GM12878 (cell line): Measurements from ENCODE around the gene SLFN11. TPM values are rescaled to one million over a fixed set of nuclear protein-coding genes. Genes with fewer than 3 reads are reported as not detected.

Experiments used
- BRCA1 ChIP-seq: IDR thresholded peaks from 2 replicates; pipeline ENCODE4 v1.6.1; 2011; ENCODE audit warnings: low read depth, low read length, improper control_type of control experiment
- CHD2 ChIP-seq: IDR thresholded peaks from 2 replicates; pipeline ENCODE4 v1.6.1; 2011; ENCODE audit warnings: low read depth, low read length, improper control_type of control experiment, borderline replicate concordance
- ESRRA ChIP-seq: IDR thresholded peaks from 2 replicates; pipeline ENCODE4 v1.6.1; 2012; ENCODE audit warnings: mild to moderate bottlenecking, low read length, improper control_type of control experiment
- ETV6 ChIP-seq, 2 experiments: fragments of 450-650 bp in 1 of 2; IDR thresholded peaks in 1 of 2; conservative IDR thresholded peaks in 1 of 2; 2 replicates each; pipeline ENCODE4 v1.6.1; 2014; ENCODE audit warnings: antibody characterized with exemption in 1 of 2, borderline replicate concordance in 1 of 2, low read depth in 1 of 2, mild to moderate bottlenecking in 1 of 2, moderate library complexity in 1 of 2
- KDM1A ChIP-seq: fragments of 200-600 bp; sonication (generic); IDR thresholded peaks from 2 replicates; pipeline ENCODE4 v1.6.1; 2016; ENCODE audit warnings: borderline replicate concordance
- KLF5 ChIP-seq: fragments of 450-650 bp; IDR thresholded peaks from 2 replicates; pipeline ENCODE4 v1.6.1; 2014; ENCODE audit warnings: mild to moderate bottlenecking; ENCODE audit not compliant: partially characterized antibody
- POLR2AphosphoS2 ChIP-seq: IDR thresholded peaks from 2 replicates; pipeline ENCODE4 v1.6.1; 2011; ENCODE audit warnings: low read depth, mild to moderate bottlenecking, low read length, improper control_type of control experiment, moderate library complexity
- RELA ChIP-seq: fragments of 450-650 bp; IDR thresholded peaks from 2 replicates; pipeline ENCODE4 v1.8.0; 2014; ENCODE audit warnings: borderline replicate concordance; ENCODE audit not compliant: partially characterized antibody
- RFX5 ChIP-seq: IDR thresholded peaks from 2 replicates; pipeline ENCODE4 v1.6.1; 2011; ENCODE audit warnings: low read depth, low read length, improper control_type of control experiment
- ZNF217 ChIP-seq: fragments of 450-650 bp; IDR thresholded peaks from 2 replicates; pipeline ENCODE4 v1.6.1; 2017; ENCODE audit warnings: antibody characterized with exemption, mild to moderate bottlenecking
- ZSCAN29 ChIP-seq: fragments of 450-650 bp; IDR thresholded peaks from 2 replicates; pipeline ENCODE4 v1.6.1; 2017; ENCODE audit warnings: mild to moderate bottlenecking, moderate library complexity
- polyA plus RNA-seq, 11 experiments: library from polyadenylated mRNA; depleted of rRNA in 4 of 11; unstranded in 6 of 11; stranded (reverse) in 5 of 11; fragments of >200 nt; fragmentation: Nextera tagmentation in 4 of 11; fragmentation: Illumina TruSeq in 1 of 11; extraction: Ambion mirVana in 4 of 11; extraction: Trizol in 1 of 11; gene quantifications; 1 replicate in 1 of 11; 2 replicates in 10 of 11; pipeline versions ENCODE4 v1.2.1 to v1.2.3, GENCODE V29; 2011 to 2016; ENCODE audit warnings: inconsistent platforms in 2 of 11, missing spikeins in 2 of 11, low read depth in 1 of 11
- total RNA-seq, 4 experiments: library from RNA; depleted of rRNA in 3 of 4; stranded (reverse); fragments of >200 nt in 3 of 4; fragmentation: Illumina TruSeq in 1 of 4; extraction: Trizol in 1 of 4; gene quantifications; 2 replicates each; pipeline versions ENCODE4 v1.2.1 to v1.2.3, GENCODE V29; 2013 to 2021
- TF ChIP-seq, protein P1 (sequence below): fragments of 450-650 bp; IDR thresholded peaks from 2 replicates; pipeline ENCODE4 v1.6.1; 2017; ENCODE audit warnings: borderline replicate concordance
- TF ChIP-seq, protein P2 (sequence below): fragments of 150-350 bp; IDR thresholded peaks from 2 replicates; pipeline ENCODE4 v1.6.1; 2014; ENCODE audit warnings: mild to moderate bottlenecking, low read depth, low read length
- TF ChIP-seq, protein P3 (sequence below): IDR thresholded peaks from 2 replicates; pipeline ENCODE4 v1.6.1; 2011; ENCODE audit warnings: low read depth, mild to moderate bottlenecking, low read length, moderate library complexity, borderline replicate concordance; ENCODE audit errors: extremely low read depth

Gene SLFN11
- total and polyA plus RNA-seq, 10 of the 15 experiments (the other 5 are each of a cell fraction or from before 2014, with no cell fraction given): 2.1 to 38.9 (median 30.6) TPM

DNA sequence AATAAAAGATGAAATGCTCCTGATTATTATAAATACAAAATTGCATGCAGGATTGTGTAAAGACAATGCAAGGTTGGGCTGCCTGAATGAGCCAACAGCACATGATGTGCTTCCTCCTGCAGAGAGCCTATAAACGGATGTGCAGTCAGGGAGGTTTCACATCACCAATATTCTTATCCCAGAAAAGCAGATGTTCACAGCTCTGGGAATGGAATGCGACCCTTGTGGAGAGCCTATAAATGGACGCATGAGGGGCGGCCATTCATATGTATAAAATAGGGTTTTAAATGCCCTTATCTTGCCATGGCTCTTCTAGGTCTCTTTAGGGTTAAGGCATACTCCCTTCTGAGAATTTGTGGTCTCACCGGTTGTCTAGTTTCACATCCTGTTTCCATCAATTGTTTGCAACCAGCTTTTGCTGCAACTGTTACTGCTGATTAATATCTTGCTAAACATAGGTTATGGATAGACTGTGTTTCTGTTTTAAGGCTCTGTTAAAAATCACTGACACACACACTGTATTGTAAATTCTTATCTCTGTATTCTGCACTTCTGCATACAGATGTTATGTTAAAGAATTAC is 31.9 kb downstream of the SLFN11 start (continued):
- TF ChIP-seq RELA (no peak), KDM1A (no peak), ETV6 (conservative IDR thresholded peaks at IDR 0.05 in 1 of 2, IDR thresholded peaks at IDR 0.05 in 1 of 2; ENCODE audit: borderline replicate concordance in 1 of 2, low read depth in 1 of 2) (peak in 1 of 2 experiments; percentile 75; a peak in 2 of 4 replicates), RFX5 (no peak), KLF5 (no peak), ZSCAN29 (no peak), POLR2AphosphoS2 (no peak), ESRRA (no peak), BRCA1 (no peak), CHD2 (no peak), ZNF217 (peak; percentile 94)
- TF ChIP-seq, protein P1, sequence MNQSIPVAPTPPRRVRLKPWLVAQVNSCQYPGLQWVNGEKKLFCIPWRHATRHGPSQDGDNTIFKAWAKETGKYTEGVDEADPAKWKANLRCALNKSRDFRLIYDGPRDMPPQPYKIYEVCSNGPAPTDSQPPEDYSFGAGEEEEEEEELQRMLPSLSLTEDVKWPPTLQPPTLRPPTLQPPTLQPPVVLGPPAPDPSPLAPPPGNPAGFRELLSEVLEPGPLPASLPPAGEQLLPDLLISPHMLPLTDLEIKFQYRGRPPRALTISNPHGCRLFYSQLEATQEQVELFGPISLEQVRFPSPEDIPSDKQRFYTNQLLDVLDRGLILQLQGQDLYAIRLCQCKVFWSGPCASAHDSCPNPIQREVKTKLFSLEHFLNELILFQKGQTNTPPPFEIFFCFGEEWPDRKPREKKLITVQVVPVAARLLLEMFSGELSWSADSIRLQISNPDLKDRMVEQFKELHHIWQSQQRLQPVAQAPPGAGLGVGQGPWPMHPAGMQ: no peak
- TF ChIP-seq, protein P2, sequence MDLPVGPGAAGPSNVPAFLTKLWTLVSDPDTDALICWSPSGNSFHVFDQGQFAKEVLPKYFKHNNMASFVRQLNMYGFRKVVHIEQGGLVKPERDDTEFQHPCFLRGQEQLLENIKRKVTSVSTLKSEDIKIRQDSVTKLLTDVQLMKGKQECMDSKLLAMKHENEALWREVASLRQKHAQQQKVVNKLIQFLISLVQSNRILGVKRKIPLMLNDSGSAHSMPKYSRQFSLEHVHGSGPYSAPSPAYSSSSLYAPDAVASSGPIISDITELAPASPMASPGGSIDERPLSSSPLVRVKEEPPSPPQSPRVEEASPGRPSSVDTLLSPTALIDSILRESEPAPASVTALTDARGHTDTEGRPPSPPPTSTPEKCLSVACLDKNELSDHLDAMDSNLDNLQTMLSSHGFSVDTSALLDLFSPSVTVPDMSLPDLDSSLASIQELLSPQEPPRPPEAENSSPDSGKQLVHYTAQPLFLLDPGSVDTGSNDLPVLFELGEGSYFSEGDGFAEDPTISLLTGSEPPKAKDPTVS: no peak
- TF ChIP-seq, protein P3, sequence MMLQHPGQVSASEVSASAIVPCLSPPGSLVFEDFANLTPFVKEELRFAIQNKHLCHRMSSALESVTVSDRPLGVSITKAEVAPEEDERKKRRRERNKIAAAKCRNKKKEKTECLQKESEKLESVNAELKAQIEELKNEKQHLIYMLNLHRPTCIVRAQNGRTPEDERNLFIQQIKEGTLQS: no peak
